GM23338 (cell line): ENCODE data around the gene ZNF366. TPM values are rescaled to one million over a fixed set of nuclear protein-coding genes. Genes with fewer than 3 reads are reported as not detected.

Experiments used
- ATAC-seq: fragments of 200-7000 bp; cut with Tn5 transposase; 3 replicates; pipeline ENCODE4 v1.9.1; 2020
- DNase-seq: peaks from one replicate; pipeline ENCODE4 v3.0.0-alpha.2; 2015; ENCODE audit warnings: low spot score
- H2AFZ ChIP-seq: fragments of 200-600 bp; sonication (generic); 2 replicates; pipeline ENCODE4 v1.8.0; 2016; ENCODE audit warnings: antibody characterized with exemption, mild to moderate bottlenecking, moderate library complexity
- H3F3A ChIP-seq: fragments of 200-600 bp; sonication (generic); replicated peaks from 2 replicates; pipeline ENCODE4 v1.8.0; 2017; ENCODE audit warnings: antibody characterized with exemption, mixed run types, low read depth
- H3K27ac ChIP-seq: fragments of 200-600 bp; sonication (generic); 2 replicates; pipeline ENCODE4 v1.6.1; 2016; ENCODE audit warnings: low read depth
- H3K27me3 ChIP-seq: fragments of 200-600 bp; sonication (generic); 2 replicates; pipeline ENCODE4 v1.8.0; 2016; ENCODE audit warnings: mild to moderate bottlenecking, mixed run types, moderate library complexity; ENCODE audit not compliant: insufficient read depth
- H3K36me3 ChIP-seq: fragments of 200-600 bp; sonication (generic); 2 replicates; pipeline ENCODE4 v1.8.0; 2016; ENCODE audit warnings: mild to moderate bottlenecking; ENCODE audit not compliant: insufficient read depth
- H3K4me1 ChIP-seq: fragments of 200-600 bp; sonication (generic); 2 replicates; pipeline ENCODE4 v1.8.0; 2016; ENCODE audit warnings: mild to moderate bottlenecking, moderate library complexity; ENCODE audit not compliant: insufficient read depth
- H3K4me2 ChIP-seq: fragments of 200-600 bp; sonication (generic); 2 replicates; pipeline ENCODE4 v1.7.1; 2017; ENCODE audit warnings: mixed run types
- H3K4me3 ChIP-seq: fragments of 200-600 bp; sonication (generic); 2 replicates; pipeline ENCODE4 v1.6.1; 2016; ENCODE audit warnings: mixed run types
- H3K79me2 ChIP-seq: fragments of 200-600 bp; sonication (generic); replicated peaks from 2 replicates; pipeline ENCODE4 v1.8.0; 2017; ENCODE audit warnings: mild to moderate bottlenecking; ENCODE audit not compliant: insufficient read depth
- H3K9me2 ChIP-seq: fragments of 200-600 bp; sonication (generic); 2 replicates; pipeline ENCODE4 v1.8.0; 2017; ENCODE audit not compliant: insufficient read depth
- H4K20me1 ChIP-seq: fragments of 200-600 bp; sonication (generic); replicated peaks from 2 replicates; pipeline ENCODE4 v1.8.0; 2017; ENCODE audit warnings: mild to moderate bottlenecking; ENCODE audit not compliant: insufficient read depth
- H3K27ac Mint-ChIP-seq: 2 replicates; pipeline ENCODE4 v1.8.0; 2020; ENCODE audit warnings: inconsistent platforms, mild to moderate bottlenecking, moderate library complexity, mixed read lengths
- H3K27me3 Mint-ChIP-seq: 3 replicates; pipeline ENCODE4 v1.8.0; 2022; ENCODE audit warnings: low read depth, mild to moderate bottlenecking, moderate library complexity, mixed read lengths, inconsistent platforms; ENCODE audit not compliant: insufficient read depth, poor library complexity
- H3K36me3 Mint-ChIP-seq: 3 replicates; pipeline ENCODE4 v1.8.0; 2021; ENCODE audit warnings: low read depth, mild to moderate bottlenecking, inconsistent platforms, moderate library complexity, mixed read lengths
- H3K4me1 Mint-ChIP-seq: 3 replicates; pipeline ENCODE4 v1.8.0; 2020; ENCODE audit warnings: mild to moderate bottlenecking, inconsistent platforms, mixed read lengths
- H3K4me3 Mint-ChIP-seq: 3 replicates; pipeline ENCODE4 v1.8.0; 2021; ENCODE audit warnings: moderate library complexity, mild to moderate bottlenecking, inconsistent platforms, mixed read lengths
- H3K9me3 Mint-ChIP-seq: 3 replicates; pipeline ENCODE4 v1.8.0; 2020; ENCODE audit warnings: moderate library complexity, mild to moderate bottlenecking, inconsistent platforms, mixed read lengths
- EZH2 ChIP-seq: fragments of 200-600 bp; sonication (generic); IDR thresholded peaks from one replicate; pipeline ENCODE4 v1.8.0; 2017; ENCODE audit warnings: antibody characterized with exemption, mild to moderate bottlenecking, low read depth; ENCODE audit not compliant: unreplicated experiment
- EZH2phosphoT487 ChIP-seq: fragments of 200-600 bp; sonication (generic); IDR thresholded peaks from one replicate; pipeline ENCODE4 v1.8.1; 2018; ENCODE audit warnings: antibody characterized with exemption; ENCODE audit not compliant: unreplicated experiment
- POLR2AphosphoS5 ChIP-seq: IDR thresholded peaks from 2 replicates; pipeline ENCODE4 v1.6.1; 2016; ENCODE audit warnings: antibody characterized with exemption, low read depth
- STAT1 ChIP-seq: IDR thresholded peaks from one replicate; pipeline ENCODE4 v1.6.1; 2016; ENCODE audit warnings: antibody characterized with exemption; ENCODE audit not compliant: unreplicated experiment
- ZNF114 ChIP-seq: fragments of 250-450 bp; sonication (Bioruptor Pico); IDR thresholded peaks from 2 replicates; pipeline ENCODE4 v1.5.0; 2020; ENCODE audit warnings: mild to moderate bottlenecking, moderate library complexity
- ZNF331 ChIP-seq: fragments of 250-450 bp; sonication (Bioruptor Pico); IDR thresholded peaks from 2 replicates; pipeline ENCODE4 v1.5.0; 2020; ENCODE audit warnings: low read depth, mild to moderate bottlenecking, moderate library complexity
- polyA plus RNA-seq: library from polyadenylated mRNA; unstranded; fragments of >200 nt; fragmentation: Nextera tagmentation; extraction: Ambion mirVana; gene quantifications from 2 replicates; pipeline ENCODE4 v1.2.1, GENCODE V29; 2016
- total RNA-seq: library from RNA; depleted of rRNA; stranded (reverse); fragments of >200 nt; shearing (Covaris generic); gene quantifications from 2 replicates; pipeline ENCODE4 v1.2.3, GENCODE V29; 2014
- TF ChIP-seq, protein P1 (sequence below), 2 experiments: fragments of 200-600 bp in 1 of 2; sonication (generic) in 1 of 2; conservative IDR thresholded peaks; 2 replicates each; pipeline versions ENCODE4 v1.5.1 to v1.6.1; 2016 to 2017; ENCODE audit warnings: antibody characterized with exemption in 2 of 2, low read depth in 2 of 2, mild to moderate bottlenecking in 2 of 2, moderate library complexity in 1 of 2

Gene ZNF366
- total and polyA plus RNA-seq, 2 experiments from 2014 or later = not detected

DNA sequence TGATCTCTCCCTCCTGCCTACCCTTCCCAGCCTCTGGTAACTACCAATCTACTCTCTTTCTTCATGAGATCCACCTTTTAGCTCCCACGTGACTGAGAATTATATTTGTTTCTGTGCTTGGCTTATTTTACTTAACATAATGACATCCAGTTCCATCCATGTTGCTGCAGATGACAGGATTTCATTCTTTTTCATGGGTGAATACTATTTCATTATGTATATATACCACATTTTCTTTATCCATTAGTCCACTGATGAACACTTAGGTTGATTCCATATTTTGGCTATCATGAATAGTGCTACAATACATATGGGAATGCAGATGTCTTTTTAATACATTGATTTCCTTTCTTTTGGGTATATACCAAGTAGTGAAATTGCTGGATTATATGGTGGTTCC, 35.5 kb upstream of the ZNF366 start:
- ATAC-seq (no peak), DNase-seq (no peak)
- H2AFZ ChIP-seq = no peak overlapping the region
- H3K4me3 ChIP-seq = no peak overlapping the region
- H3K27me3 ChIP-seq = no peaks in the 10 kb centered on the region
- H3K27ac ChIP-seq = no peak overlapping the region
- no peak overlapping the region for H3K4me3 Mint-ChIP-seq
- no peaks in the 10 kb centered on the region for H3K36me3 ChIP-seq
- H3K36me3 Mint-ChIP-seq = no peaks in the 10 kb centered on the region
- peaks cover 3% of the 10 kb centered on the region; the same call in 1 of the 2 replicates for H3K9me2 ChIP-seq
- no peaks in the 10 kb centered on the region for H3K4me1 ChIP-seq
- no peak overlapping the region for H3K27ac Mint-ChIP-seq
- H3K27me3 Mint-ChIP-seq = no peaks in the 10 kb centered on the region
- no peaks in the 10 kb centered on the region for H4K20me1 ChIP-seq
- TF ChIP-seq ZNF114 (CRISPR knock-in tag) = no peak
- TF ChIP-seq ZNF331 (CRISPR knock-in tag) = no peak
- H3K79me2 ChIP-seq = no peaks in the 10 kb centered on the region
- H3K4me1 Mint-ChIP-seq = peaks cover 5% of the 10 kb centered on the region; the same call in 1 of the 3 replicates
- H3K4me2 ChIP-seq = no peak overlapping the region
- no peaks in the 10 kb centered on the region for H3K9me3 Mint-ChIP-seq
- no peaks in the 10 kb centered on the region for H3F3A ChIP-seq

DNA sequence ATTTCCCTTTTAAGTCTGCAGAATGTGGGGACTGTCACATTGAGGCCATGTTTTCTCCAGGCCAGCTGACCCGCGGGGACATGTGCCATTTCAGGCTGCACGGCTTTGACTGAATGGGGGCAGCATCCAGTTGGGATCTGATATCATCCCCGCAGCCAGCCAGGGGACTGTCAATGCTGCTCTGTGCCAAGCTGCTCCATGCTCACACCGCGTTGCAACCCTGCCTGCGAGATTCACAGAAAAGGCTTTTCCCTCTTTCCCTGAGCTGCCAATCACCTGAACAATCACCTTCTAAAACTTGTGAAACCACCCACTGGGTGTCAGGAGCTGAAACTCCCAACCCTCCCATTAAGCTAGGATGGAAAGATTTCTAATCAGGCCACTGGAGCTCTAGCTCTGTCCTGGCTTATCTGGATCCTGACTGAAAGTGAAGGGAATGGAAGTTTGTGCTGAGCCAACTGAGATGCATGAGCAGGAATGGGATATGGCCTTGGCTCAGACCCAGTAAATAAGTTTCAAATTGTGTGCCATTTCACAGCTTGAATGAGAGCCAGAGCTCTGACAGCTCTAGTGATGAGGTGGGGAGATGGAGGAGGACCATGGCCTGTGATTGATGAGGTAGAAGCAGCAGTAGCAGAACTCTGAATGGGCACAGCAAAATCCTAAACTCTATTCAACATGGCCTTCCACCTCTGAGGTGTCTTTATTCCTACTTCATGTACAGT, 34.5 kb upstream of the ZNF366 start:
- Mint-ChIP-seq H3K27me3 (no peaks in the 10 kb centered on the region), H3K4me1 (peaks cover 9% of the 10 kb centered on the region; the same call in 2 of the 3 replicates), H3K36me3 (no peaks in the 10 kb centered on the region), H3K27ac (no peak overlapping the region), H3K9me3 (no peaks in the 10 kb centered on the region), H3K4me3 (no peak overlapping the region)
- no peak overlapping the region for H3K4me3 ChIP-seq
- no peak overlapping the region for H3K27ac ChIP-seq
- peaks cover 4% of the 10 kb centered on the region for H3K4me1 ChIP-seq
- no peaks in the 10 kb centered on the region for H3F3A ChIP-seq
- peaks cover 3% of the 10 kb centered on the region; the same call in 1 of the 2 replicates for H3K9me2 ChIP-seq
- H3K27me3 ChIP-seq = no peaks in the 10 kb centered on the region
- DNase-seq (no peak), ATAC-seq (peak; percentile 76)
- H4K20me1 ChIP-seq = no peaks in the 10 kb centered on the region
- H3K4me2 ChIP-seq = no peak overlapping the region
- H2AFZ ChIP-seq = peak overlapping the region; percentile 89
- TF ChIP-seq EZH2phosphoT487 = no peak
- no peaks in the 10 kb centered on the region for H3K36me3 ChIP-seq
- H3K79me2 ChIP-seq = no peaks in the 10 kb centered on the region

DNA sequence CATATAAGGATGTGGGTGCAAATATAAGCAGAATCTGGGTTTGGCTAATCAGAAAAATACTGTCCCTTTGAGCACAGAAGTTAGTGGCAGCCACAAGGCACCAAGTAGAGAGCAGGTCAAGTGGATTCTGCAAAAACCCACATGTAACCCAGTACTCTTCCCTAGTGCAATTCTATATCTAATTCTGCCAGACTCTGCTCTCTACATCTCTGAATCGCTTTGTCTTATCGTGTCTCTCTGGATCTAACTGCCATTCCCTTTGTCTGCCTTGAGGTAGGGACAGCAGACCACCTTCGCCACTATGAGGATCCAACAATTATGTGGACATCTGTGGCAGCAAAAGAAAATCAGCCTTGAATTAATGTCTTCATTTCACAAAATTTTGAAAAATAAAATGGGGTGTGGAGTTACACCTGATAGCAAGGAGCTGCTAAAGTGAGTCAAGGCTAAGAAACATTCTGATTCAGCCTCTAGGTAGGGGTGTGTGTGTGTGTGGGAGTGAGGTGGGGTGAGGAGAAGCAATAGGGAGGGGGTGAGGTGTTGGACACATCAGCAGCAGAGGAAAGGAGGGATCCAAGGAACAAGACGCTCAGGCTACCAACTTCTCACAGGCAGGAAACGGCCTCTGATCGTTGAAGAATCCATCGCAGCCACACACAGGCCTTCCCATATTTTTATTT, 33.7 kb upstream of the ZNF366 start:
- peaks cover 8% of the 10 kb centered on the region for H3K4me1 ChIP-seq
- no peak overlapping the region for H3K4me3 Mint-ChIP-seq
- ATAC-seq (peak; percentile 36), DNase-seq (no peak)
- peaks cover 12% of the 10 kb centered on the region for H3K4me1 Mint-ChIP-seq
- no peak overlapping the region for H3K27ac ChIP-seq
- peak overlapping the region; percentile 89 for H2AFZ ChIP-seq
- H3K4me2 ChIP-seq = no peak overlapping the region
- H3K9me2 ChIP-seq = peaks cover 3% of the 10 kb centered on the region; the same call in 1 of the 2 replicates
- H3K27me3 Mint-ChIP-seq = no peaks in the 10 kb centered on the region
- H4K20me1 ChIP-seq = no peaks in the 10 kb centered on the region
- H3K27ac Mint-ChIP-seq = no peak overlapping the region
- H3K36me3 ChIP-seq = no peaks in the 10 kb centered on the region
- no peaks in the 10 kb centered on the region for H3K27me3 ChIP-seq
- no peaks in the 10 kb centered on the region for H3F3A ChIP-seq
- no peaks in the 10 kb centered on the region for H3K9me3 Mint-ChIP-seq
- no peaks in the 10 kb centered on the region for H3K36me3 Mint-ChIP-seq
- no peaks in the 10 kb centered on the region for H3K79me2 ChIP-seq
- H3K4me3 ChIP-seq = no peak overlapping the region
- TF ChIP-seq EZH2phosphoT487 (no peak), STAT1 (no peak), EZH2 (no peak), POLR2AphosphoS5 (no peak)
- TF ChIP-seq, protein P1, sequence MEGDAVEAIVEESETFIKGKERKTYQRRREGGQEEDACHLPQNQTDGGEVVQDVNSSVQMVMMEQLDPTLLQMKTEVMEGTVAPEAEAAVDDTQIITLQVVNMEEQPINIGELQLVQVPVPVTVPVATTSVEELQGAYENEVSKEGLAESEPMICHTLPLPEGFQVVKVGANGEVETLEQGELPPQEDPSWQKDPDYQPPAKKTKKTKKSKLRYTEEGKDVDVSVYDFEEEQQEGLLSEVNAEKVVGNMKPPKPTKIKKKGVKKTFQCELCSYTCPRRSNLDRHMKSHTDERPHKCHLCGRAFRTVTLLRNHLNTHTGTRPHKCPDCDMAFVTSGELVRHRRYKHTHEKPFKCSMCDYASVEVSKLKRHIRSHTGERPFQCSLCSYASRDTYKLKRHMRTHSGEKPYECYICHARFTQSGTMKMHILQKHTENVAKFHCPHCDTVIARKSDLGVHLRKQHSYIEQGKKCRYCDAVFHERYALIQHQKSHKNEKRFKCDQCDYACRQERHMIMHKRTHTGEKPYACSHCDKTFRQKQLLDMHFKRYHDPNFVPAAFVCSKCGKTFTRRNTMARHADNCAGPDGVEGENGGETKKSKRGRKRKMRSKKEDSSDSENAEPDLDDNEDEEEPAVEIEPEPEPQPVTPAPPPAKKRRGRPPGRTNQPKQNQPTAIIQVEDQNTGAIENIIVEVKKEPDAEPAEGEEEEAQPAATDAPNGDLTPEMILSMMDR (conservative IDR thresholded peaks at IDR 0.05; ENCODE audit: low read depth in 2 of 2) = no peak
